NCI-H510A (cell line): Measurements from ENCODE around the gene TMEM212.
"Not testable (repeated sequence)": the region's sequence is repeated elsewhere in the genome, so short reads cannot be mapped to it uniquely, and the experiment has no call there.

Experiments used
- DNase-seq: peaks from one replicate; lab custom pipeline; 2025; lab: John Stamatoyannopoulos, UW

Gene TMEM212

GRCh38 chr3:171892457-171892856 is 49.3 kb downstream of the TMEM212 start:
- DNase-seq, result no peak

GRCh38 chr3:171895291-171895690 is 52.1 kb downstream of the TMEM212 start:
- no peak for DNase-seq

DNA sequence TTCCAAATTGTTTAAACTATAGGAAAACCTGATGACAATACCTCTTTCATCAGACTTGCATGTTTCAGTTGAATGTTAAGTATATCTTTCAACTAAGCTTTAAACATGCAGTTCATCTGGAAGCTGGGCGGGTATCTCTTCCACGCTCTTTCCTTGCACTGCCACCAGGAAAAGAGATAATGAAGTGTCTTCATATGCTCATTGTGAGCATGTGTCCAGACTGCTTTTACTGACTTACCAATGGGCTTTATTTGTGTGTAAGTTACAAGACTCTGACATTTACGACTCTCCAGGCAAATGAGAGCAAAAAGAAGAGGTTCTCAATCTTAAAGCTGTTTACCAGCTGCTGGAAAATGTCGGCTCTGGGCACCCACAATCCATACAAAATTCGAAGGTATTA is 52.8 kb downstream of the TMEM212 start:
- DNase-seq, result no peak

GRCh38 chr3:171896316-171896715 is 53.2 kb downstream of the TMEM212 start:
- DNase-seq, result no peak

DNA sequence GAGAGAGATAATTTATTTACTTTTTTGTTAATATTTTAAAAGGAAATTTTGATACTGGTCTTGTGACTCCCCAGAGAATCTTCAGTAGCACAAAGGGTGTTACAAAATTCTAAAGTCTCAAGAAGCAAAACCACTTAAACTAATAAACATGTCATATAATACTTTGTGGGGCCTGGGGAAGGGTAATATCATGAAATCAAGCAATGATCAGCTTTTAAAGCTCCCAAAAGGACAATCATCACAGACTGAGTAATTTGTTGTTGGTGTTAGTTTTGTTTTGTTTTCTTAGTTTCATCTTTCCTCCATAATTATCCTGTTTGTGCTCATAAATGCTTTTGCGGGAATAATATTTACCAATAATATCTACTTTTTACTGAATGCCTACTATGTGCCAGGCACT is 55.0 kb downstream of the TMEM212 start:
- no peak for DNase-seq

- no peak for DNase-seq
These were observed 57.3 kb downstream of the TMEM212 start for GRCh38 chr3:171900446-171900845.

- DNase-seq, result no peak
These were observed 58.6 kb downstream of the TMEM212 start for GRCh38 chr3:171901615-171902312.

DNA sequence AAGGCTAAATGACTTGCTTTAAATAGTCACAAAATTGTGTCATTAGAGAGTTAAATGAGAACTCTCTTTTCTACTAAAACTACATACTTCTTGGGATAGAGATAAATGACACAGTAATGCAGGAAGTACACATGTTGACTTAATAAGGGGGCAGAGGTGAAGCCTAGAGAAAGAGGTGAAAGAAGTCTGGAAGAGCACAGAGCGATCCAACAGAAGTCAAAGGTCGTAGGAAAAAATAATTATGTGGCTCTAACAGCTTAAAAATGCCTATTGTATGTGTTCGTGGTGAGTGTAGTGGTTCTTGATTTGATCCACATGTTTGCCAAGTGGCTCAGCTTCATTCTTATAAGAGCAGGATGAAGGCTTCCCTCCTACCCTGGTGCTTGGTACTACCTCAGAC is 61.7 kb downstream of the TMEM212 start:
- no peak for DNase-seq

- not testable (repeated sequence) for DNase-seq
These were observed 63.4 kb downstream of the TMEM212 start for GRCh38 chr3:171906503-171906902.

DNA sequence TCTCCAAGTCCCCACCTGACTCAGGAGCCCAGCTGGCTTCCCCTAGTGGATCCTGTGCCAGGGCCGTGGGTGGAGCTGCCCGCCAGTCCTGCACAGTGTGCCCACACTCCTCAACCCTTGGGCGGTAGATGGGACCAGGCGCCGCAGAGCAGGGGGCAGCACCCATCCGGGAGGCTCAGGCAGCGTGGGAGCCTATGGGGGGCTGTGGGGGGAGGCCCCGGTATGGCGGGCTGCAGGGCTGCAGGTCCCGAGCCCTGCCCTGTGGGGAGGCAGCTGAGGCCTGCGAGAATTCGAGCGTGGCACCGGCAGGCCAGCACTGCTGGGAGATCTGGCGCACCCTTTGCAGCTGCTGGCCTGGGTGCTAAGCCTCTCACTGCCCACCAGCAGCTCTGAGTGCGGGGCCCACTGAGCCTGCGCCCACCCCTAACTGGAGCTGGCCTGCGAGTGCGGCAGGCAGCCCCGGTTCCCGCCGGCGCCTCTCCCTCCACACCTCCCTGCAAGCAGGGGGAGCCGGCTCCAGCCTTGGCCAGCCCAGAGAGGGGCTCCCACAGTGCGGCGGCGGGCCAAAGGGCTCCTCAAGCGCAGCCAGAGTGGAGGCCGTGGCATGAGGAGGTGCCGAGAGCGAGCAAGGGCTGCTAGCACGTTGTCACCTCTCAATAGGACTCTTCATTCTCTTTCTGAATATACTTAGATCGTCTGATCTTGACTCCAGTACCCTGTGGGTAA is 64.0 kb downstream of the TMEM212 start:
- no peak for DNase-seq

DNA sequence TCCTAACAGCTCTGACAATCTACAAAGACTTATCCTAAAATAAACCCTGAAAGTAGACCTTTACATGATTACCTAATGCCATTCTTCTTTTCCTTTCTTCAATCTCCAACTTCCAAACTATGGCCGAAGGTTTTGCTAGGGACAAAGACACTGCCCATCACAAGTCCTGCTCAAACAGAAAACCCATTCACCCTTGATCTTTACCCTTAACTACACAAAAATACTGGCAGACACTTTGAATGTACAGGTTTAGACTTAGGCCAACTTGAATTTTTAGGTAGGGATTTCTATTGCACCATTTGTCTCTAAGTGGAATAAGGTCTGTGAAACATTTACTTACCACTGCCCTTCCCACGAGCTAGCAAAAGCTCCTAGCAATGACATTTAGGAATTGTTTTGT is 64.6 kb downstream of the TMEM212 start:
- DNase-seq, result no peak

- no peak for DNase-seq
These were observed 65.6 kb downstream of the TMEM212 start for GRCh38 chr3:171908731-171909130.
